ENCODE data around the gene CDC14B.
"Not testable (repeated sequence)": the region's sequence is repeated elsewhere in the genome, so short reads cannot be mapped to it uniquely, and the experiment has no call there.

Gene CDC14B

DNA sequence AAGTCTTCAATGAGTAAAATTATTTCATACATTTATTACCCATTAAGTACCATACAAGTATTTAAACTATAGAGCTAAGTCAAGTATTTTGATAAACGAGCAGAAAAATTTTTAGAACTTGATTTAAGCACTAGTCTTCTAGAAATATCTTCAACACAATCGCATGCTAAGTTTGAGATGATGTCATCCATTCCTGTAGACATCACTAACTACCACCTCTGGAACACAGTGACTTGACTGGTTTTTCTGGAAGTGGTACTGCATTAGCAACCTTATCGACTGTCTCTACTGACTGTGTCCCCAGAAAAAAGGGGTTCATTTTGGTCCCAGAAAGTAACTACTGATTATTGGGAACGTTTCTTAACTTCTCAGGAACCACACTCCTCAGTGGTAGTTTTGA, 69.0 kb downstream of the CDC14B start:
- DNase-seq (ENCODE audit: low read depth), result no peak
- TF ChIP-seq, protein P1, sequence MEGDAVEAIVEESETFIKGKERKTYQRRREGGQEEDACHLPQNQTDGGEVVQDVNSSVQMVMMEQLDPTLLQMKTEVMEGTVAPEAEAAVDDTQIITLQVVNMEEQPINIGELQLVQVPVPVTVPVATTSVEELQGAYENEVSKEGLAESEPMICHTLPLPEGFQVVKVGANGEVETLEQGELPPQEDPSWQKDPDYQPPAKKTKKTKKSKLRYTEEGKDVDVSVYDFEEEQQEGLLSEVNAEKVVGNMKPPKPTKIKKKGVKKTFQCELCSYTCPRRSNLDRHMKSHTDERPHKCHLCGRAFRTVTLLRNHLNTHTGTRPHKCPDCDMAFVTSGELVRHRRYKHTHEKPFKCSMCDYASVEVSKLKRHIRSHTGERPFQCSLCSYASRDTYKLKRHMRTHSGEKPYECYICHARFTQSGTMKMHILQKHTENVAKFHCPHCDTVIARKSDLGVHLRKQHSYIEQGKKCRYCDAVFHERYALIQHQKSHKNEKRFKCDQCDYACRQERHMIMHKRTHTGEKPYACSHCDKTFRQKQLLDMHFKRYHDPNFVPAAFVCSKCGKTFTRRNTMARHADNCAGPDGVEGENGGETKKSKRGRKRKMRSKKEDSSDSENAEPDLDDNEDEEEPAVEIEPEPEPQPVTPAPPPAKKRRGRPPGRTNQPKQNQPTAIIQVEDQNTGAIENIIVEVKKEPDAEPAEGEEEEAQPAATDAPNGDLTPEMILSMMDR (IDR thresholded peaks at IDR 0.05; ENCODE audit: low read length, missing control alignments), result no peak
- H3K4me3 ChIP-seq (replicated peaks; ENCODE audit: low read depth, low read length), result no peak overlapping the region

DNA sequence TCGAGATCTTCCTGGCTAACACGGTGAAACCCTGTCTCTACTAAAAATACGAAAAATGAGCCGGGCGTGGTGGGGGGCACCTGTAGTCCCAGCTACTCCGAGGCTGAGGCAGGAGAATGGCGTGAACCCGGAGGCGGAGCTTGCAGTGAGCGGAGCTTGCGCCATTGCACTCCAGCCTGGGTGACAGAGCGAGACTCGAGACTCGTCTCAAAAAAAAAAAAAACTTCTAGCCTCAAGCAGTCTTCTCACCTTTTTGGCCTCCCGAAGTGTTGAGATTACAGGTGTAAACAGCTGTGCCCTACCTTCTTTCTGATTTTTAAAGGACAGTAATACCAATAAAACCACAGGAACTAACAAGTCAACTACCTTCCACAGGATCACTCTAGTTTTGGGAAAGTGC, 76.5 kb downstream of the CDC14B start:
- not testable (repeated sequence) for DNase-seq (ENCODE audit: low read depth); H3K4me3 ChIP-seq (replicated peaks; ENCODE audit: low read depth, low read length)

DNA sequence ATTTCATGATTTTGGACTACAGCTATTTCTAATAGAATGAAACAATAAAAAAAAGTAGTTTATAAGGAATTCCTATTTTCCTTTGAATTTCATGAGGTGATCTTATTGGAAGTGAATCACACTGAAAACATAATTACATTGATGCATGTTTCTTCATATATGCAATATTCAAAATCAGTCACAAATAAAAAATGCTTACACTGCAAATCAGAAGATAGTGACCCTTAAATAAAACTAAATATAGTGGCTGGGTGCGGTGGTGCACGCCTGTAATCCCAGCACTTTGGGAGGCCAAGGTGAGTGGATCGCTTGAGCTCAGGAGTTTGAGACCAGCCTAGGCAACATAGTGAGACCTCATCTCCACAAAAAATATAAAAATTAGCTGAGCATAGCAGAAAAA, 79.5 kb downstream of the CDC14B start:
- no peak overlapping the region for H3K4me3 ChIP-seq (replicated peaks; ENCODE audit: low read depth, low read length)
- TF ChIP-seq, protein P1 (IDR thresholded peaks at IDR 0.05; ENCODE audit: low read length, missing control alignments), result no peak
- DNase-seq (ENCODE audit: low read depth), result no peak

DNA sequence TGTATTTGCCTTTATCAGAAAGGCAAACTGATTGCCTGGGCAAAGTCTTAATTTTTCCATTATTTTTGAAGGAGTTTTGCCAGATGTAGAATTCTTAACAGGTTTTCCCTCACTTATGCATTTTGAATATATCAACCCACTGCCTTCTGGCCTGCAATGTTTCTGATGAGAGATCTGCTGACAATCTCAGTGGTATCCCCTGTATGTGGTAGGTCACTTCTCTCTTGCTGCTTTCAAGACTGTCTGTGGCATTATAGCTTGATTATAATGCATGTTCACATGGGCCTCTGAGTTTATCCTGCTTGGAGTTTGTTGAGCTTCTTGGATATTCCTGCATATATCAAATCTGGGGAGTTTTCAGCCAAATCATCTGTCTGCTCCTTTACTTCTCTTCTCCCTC, 87.5 kb downstream of the CDC14B start:
- TF ChIP-seq, protein P1 (IDR thresholded peaks at IDR 0.05; ENCODE audit: low read length, missing control alignments), result no peak
- no peak overlapping the region for H3K4me3 ChIP-seq (replicated peaks; ENCODE audit: low read depth, low read length)
- DNase-seq (ENCODE audit: low read depth), result no peak

DNA sequence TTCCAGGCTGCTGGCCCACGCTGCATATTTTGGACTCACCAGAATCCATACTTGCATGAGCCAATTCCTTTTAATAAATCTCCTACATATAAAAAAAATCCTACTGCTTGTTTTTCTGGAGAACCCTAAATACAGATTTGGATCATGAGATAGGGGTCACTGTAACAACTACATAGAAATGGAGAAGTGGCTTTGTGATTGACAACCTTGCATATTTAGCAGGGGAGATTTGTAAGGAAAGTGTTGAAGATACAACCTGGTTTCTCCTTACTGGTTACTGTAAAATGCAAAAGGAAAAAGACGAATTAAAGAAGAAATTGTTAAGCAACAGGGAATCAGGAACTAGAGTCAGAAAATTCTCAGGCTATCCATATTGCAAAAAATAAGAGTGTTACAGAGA, 94.9 kb downstream of the CDC14B start:
- H3K4me3 ChIP-seq (replicated peaks; ENCODE audit: low read depth, low read length), result no peak overlapping the region
- DNase-seq (ENCODE audit: low read depth), result no peak
- TF ChIP-seq, protein P1 (IDR thresholded peaks at IDR 0.05; ENCODE audit: low read length, missing control alignments), result no peak

DNA sequence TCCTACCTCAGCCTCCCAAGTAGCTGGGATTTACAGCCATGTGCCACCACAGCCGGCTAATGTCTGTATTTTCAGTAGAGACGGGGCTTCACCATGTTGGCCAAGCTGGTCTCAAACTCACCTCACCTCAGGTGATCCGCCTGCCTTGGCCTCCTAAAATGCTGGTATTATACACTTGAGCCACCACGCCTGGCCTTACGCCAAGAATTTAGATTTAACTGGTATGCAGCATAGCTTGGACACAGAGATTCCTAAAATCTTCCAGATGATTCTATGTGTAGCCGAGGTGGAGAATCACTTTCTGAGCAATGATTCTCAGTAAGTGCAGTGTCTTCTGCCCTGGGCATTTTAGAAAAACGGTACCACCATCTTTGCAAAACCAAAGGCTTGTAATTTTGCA, 95.6 kb downstream of the CDC14B start:
- TF ChIP-seq, protein P1 (IDR thresholded peaks at IDR 0.05; ENCODE audit: low read length, missing control alignments), result no peak
- H3K4me3 ChIP-seq (replicated peaks; ENCODE audit: low read depth, low read length), result no peak overlapping the region
- DNase-seq (ENCODE audit: low read depth), result no peak

DNA sequence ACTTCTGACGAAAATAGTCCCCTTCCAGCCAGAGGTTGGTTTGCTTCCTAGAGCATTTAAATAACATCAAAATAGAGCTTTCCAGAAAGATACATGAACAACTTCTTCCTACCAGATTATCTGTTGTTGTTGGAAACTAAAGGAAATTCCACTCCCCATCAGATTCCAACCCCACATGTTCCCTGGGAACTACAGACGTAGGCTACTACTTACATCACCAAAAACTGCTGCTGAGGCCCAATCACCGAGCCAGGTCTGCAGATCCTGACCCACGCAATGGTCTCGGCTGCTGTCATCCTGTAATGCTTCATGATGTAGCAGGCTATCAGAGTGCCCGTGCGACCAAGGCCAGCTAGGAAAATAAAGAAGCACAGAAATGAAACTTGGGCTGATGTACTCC, 96.3 kb downstream of the CDC14B start:
- peak; percentile 43 for DNase-seq (ENCODE audit: low read depth)
- H3K4me3 ChIP-seq (replicated peaks; ENCODE audit: low read depth, low read length), result no peak overlapping the region
- TF ChIP-seq, protein P1 (IDR thresholded peaks at IDR 0.05; ENCODE audit: low read length, missing control alignments), result no peak

DNA sequence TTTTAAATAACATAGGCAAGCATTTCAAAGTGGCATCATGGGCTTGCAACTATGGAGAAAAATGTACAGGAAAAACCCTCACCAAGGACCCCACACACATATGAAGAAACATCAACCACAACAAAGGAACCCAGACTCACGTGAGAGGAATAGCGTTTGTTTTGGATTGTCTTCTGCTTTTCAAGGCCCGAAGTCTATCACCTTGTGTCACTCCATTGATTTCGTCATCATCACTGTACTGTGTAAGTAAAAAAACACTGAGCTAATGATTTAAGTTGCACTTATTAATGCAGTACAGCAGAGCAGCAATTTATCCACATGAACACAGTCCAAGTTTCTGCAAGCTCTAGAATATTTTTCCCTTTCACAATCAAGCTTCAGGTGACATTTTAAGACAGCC, 97.3 kb downstream of the CDC14B start:
- TF ChIP-seq, protein P1 (IDR thresholded peaks at IDR 0.05; ENCODE audit: low read length, missing control alignments), result no peak
- no peak overlapping the region for H3K4me3 ChIP-seq (replicated peaks; ENCODE audit: low read depth, low read length)
- DNase-seq (ENCODE audit: low read depth), result no peak

Data from fibroblast of pulmonary artery (primary cell).